ENCODE results near the gene S100A7. TPM values are rescaled to one million over a fixed set of nuclear protein-coding genes. Genes with fewer than 3 reads are reported as not detected.

The S100A7 gene
- total and polyA plus RNA-seq, 9 of the 15 experiments (the other 6 are each of a cell fraction or from before 2014, with no cell fraction given) = not detected

DNA sequence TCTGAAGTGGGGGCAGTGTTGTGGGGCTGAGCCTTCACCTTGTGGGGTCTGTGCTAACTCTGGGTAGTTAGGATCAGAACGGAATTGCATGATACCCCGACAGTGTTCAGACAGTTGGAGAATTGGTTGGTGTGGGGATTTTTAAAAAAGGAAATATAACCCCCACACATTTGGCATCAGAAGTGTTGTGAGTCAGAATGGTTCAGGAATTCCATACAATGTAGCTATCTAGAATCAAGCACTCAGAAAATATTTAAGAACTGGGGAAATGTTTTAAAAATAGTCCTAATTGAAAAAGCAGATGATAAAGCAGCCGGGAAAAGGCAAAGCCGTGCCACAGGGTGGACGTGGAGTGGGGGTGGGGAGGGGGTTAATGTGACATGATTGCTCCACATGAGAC is 6.5 kb upstream of the S100A7 start:
- WGBS (ENCODE audit: insufficient coverage, low coverage, missing lambda C conversion rate) = 35% methylated on average over 5 of the region's 5 CpGs
- Histone ChIP-seq H3K27ac (ENCODE audit: extremely low read depth, low read depth, low read length) (no peak overlapping the region), H3K4me2 (ENCODE audit: insufficient read depth, low read length) (no peak overlapping the region), H3K9me1 (ENCODE audit: control insufficient read depth, insufficient read depth, low read length) (no peaks in the 10 kb centered on the region), H3K9me3 (replicated peaks; ENCODE audit: control insufficient read depth, insufficient read depth, low read depth, low read length) (no peaks in the 10 kb centered on the region), H2AFZ (ENCODE audit: low read depth, low read length) (no peak overlapping the region), H3K4me1 (replicated peaks in 1 of 2; ENCODE audit: control insufficient read depth in 2 of 2, insufficient read depth in 2 of 2, low read length in 2 of 2) (no peaks in the 10 kb centered on the region; a peak in 1 of 5 replicates), H4K20me1 (replicated peaks; ENCODE audit: control insufficient read depth, insufficient read depth, low read length) (no peaks in the 10 kb centered on the region), H3K4me3 (no peak overlapping the region), H3K9ac (ENCODE audit: insufficient read depth in 1 of 2, low read depth in 2 of 2, low read length in 2 of 2) (no peak overlapping the region), H3K36me3 (ENCODE audit: control insufficient read depth, insufficient read depth, low read length) (no peaks in the 10 kb centered on the region), H3K79me2 (ENCODE audit: control insufficient read depth, insufficient read depth, low read length) (no peaks in the 10 kb centered on the region), H3K27me3 (ENCODE audit: control insufficient read depth in 2 of 2, insufficient read depth in 2 of 2, low read length in 2 of 2) (peaks cover 0 to 8% of the 10 kb centered on the region in 2 experiments; a peak in 2 of 5 replicates)
- ATAC-seq (no peak), DNase-seq (ENCODE audit: extremely low read depth in 1 of 4, low spot score in 3 of 4) (no peak), FAIRE-seq (no peak)
- in situ Hi-C loops (cut with MboI) = no loop called here
- no TSS peak for BruUV-seq (replicated peaks)
- TF ChIP-seq ZNF175 (CRISPR knock-in tag; IDR thresholded peaks at IDR 0.05; ENCODE audit: low read depth) (no peak), ZNF41 (CRISPR knock-in tag; conservative IDR thresholded peaks at IDR 0.05) (no peak), HNRNPL (IDR thresholded peaks at IDR 0.05; ENCODE audit: low read depth, low read length) (no peak), ZNF592 (IDR thresholded peaks at IDR 0.05) (no peak), ZBTB17 (CRISPR knock-in tag; IDR thresholded peaks at IDR 0.05) (no peak), SMC3 (conservative IDR thresholded peaks at IDR 0.05; ENCODE audit: insufficient read depth, low read depth, low read length) (no peak), CHD4 (IDR thresholded peaks at IDR 0.05; ENCODE audit: insufficient read depth, insufficient replicate concordance, low read depth, low read length, poor library complexity, severe bottlenecking) (no peak), MNT (conservative IDR thresholded peaks at IDR 0.05) (no peak), KLF1 (tag; IDR thresholded peaks at IDR 0.05) (no peak), ATF7 (IDR thresholded peaks at IDR 0.05) (no peak), ELF2 (CRISPR knock-in tag; IDR thresholded peaks at IDR 0.05) (no peak)
- ChIA-PET CTCF (ENCODE audit: low intra/inter-chr PET ratio) (no interaction called here), POLR2A (no interaction called here)
- intact Hi-C loops (cut with micrococcal nuclease) = no loop called here

All from K562 (cell line).